OCI-LY7 (cell line): ENCODE results near the gene MYPN.

Source experiments
- CTCF ChIP-seq: fragments of 200-600 bp; sonication (generic); conservative IDR thresholded peaks from 2 replicates; pipeline ENCODE4 v1.5.1; 2014; ENCODE audit warnings: mild to moderate bottlenecking, antibody characterized with exemption, low read length, moderate library complexity, mixed read lengths
- EZH2phosphoT487 ChIP-seq: fragments of 200-600 bp; sonication (generic); IDR thresholded peaks from 2 replicates; pipeline ENCODE4 v1.6.1; 2018; ENCODE audit warnings: low read depth, borderline replicate concordance, mild to moderate bottlenecking, mixed run types, antibody characterized with exemption, low read length, moderate library complexity, mixed read lengths

GRCh38 chr10:68231106-68231816, 122.0 kb downstream of the MYPN start:
- TF ChIP-seq CTCF (no peak), EZH2phosphoT487 (no peak)
